Measurements from ENCODE around the gene DAP. TPM values are rescaled to one million over a fixed set of nuclear protein-coding genes. Genes with fewer than 3 reads are reported as not detected.

The DAP gene
- total RNA-seq, 1 experiment from 2014 or later = 47.2 TPM

GRCh38 chr5:10669983-10670382, 91.1 kb downstream of the DAP start:
- Histone ChIP-seq H3K56ac (ENCODE audit: insufficient read length, low read depth, low read length) (no peak overlapping the region), H2BK5ac (ENCODE audit: insufficient read length, low read length) (no peak overlapping the region), H3K79me1 (ENCODE audit: insufficient read depth, low read depth, low read length, poor library complexity, severe bottlenecking) (no peaks in the 10 kb centered on the region), H3T11ph (ENCODE audit: low read length) (no peak overlapping the region), H3K4me2 (ENCODE audit: insufficient read depth, insufficient read length, low read length) (no peak overlapping the region), H3K4me1 (ENCODE audit: insufficient read depth, low read length) (no peaks in the 10 kb centered on the region), H4K8ac (replicated peaks; ENCODE audit: insufficient read length, low read depth, low read length) (no peak overlapping the region), H4K20me1 (ENCODE audit: control insufficient read depth, insufficient read depth, insufficient read length) (no peaks in the 10 kb centered on the region), H3K18ac (ENCODE audit: insufficient read length, low read depth, low read length) (no peak overlapping the region), H2BK15ac (ENCODE audit: low read depth, low read length) (no peak overlapping the region), H2AFZ (ENCODE audit: low read length) (no peak overlapping the region), H2BK12ac (ENCODE audit: insufficient read length, low read depth, low read length) (no peak overlapping the region), H3K23ac (ENCODE audit: insufficient read length, low read depth, low read length) (no peak overlapping the region), H3K23me2 (ENCODE audit: insufficient read length, low read depth, low read length, poor library complexity, severe bottlenecking) (no peaks in the 10 kb centered on the region), H3K14ac (ENCODE audit: insufficient read depth, low read length) (no peak overlapping the region), H3K9me3 (ENCODE audit: control insufficient read depth, low read depth, low read length) (no peaks in the 10 kb centered on the region), H3K9ac (ENCODE audit: extremely low read depth, insufficient read length, low read length) (no peak overlapping the region), H3K4ac (ENCODE audit: low read depth, low read length) (no peak overlapping the region), H3K27ac (ENCODE audit: insufficient read length, low read depth, low read length) (no peak overlapping the region), H2BK120ac (ENCODE audit: low read depth, low read length, poor library complexity, severe bottlenecking) (no peak overlapping the region), H2BK20ac (ENCODE audit: low read depth, low read length, poor library complexity, severe bottlenecking) (no peak overlapping the region), H3K27me3 (ENCODE audit: insufficient read depth, low read length) (no peaks in the 10 kb centered on the region), H4K91ac (ENCODE audit: insufficient read length, low read depth, low read length) (no peak overlapping the region), H2AK5ac (ENCODE audit: insufficient read length, low read length) (no peak overlapping the region), H3K79me2 (ENCODE audit: insufficient read depth, low read length) (no peaks in the 10 kb centered on the region), H4K5ac (ENCODE audit: insufficient read length, low read depth, low read length) (no peak overlapping the region)
- Mint-ChIP-seq H3K27me3 (ENCODE audit: low read depth) (peaks cover 8% of the 10 kb centered on the region), H3K36me3 (ENCODE audit: insufficient read depth in 1 of 3, low read depth in 3 of 3) (no peaks in the 10 kb centered on the region), H3K27ac (no peak overlapping the region), H3K4me1 (peaks cover 4 to 13% of the 10 kb centered on the region in 2 experiments), H3K4me3 (no peak overlapping the region), H3K9me3 (no peaks in the 10 kb centered on the region)
- TF ChIP-seq CTCF (conservative IDR thresholded peaks at IDR 0.05) = no peak
- 100% methylated on average over 1 of the region's 1 CpG for WGBS (ENCODE audit: extremely low coverage, insufficient read length, low lambda C conversion rate)
- DNase-seq = no peak

Measured in H9 (cell line).